Ishikawa (cell line): ENCODE measurements around the gene ZNF469.

Source experiments
- CEBPB ChIP-seq: IDR thresholded peaks from 2 replicates; pipeline ENCODE4 v1.6.1; 2012
- RAD21 ChIP-seq: IDR thresholded peaks from 2 replicates; pipeline ENCODE4 v1.6.1; 2012; ENCODE audit warnings: low read depth
- TCF12 ChIP-seq: IDR thresholded peaks from 2 replicates; pipeline ENCODE4 v1.6.1; 2012; ENCODE audit warnings: low read depth
- TF ChIP-seq, protein P1 (sequence below): IDR thresholded peaks from 2 replicates; pipeline ENCODE4 v1.6.1; 2012

DNA sequence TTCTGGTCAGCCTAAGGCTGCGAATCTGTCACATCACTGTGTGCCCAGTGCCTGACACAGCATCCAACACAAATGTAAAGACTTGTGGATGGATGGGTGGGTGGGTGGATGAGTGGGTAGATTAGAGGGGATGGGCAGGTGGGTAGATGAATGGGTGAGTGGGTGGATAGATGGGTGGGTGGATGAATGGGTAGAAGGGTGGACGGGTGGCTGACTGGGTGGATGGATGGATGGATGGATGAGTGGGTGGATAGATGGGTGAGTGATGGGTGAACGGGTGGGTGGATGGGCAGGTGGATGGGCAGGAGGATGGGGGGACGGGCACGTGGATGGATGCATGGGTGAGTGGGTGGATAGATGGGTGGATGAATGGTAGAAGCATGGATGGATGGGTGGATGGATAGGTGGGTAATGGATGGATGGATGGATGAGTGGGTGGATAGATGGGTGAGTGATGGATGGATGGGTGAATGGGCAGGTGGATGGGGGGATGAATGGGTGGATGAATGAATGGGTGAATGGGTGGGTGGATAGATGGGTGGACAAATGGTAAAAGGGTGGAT, 39.2 kb downstream of the ZNF469 start:
- TF ChIP-seq CEBPB: no peak
- TF ChIP-seq RAD21: no peak
- TF ChIP-seq, protein P1, sequence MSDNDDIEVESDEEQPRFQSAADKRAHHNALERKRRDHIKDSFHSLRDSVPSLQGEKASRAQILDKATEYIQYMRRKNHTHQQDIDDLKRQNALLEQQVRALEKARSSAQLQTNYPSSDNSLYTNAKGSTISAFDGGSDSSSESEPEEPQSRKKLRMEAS: no peak
- no peak for TF ChIP-seq TCF12
